Omental fat pad (tissue), 4 donors: Measurements from ENCODE around the gene PTPRG. TPM values are rescaled to one million over a fixed set of nuclear protein-coding genes. Genes with fewer than 3 reads are reported as not detected.

Experiments
- ATAC-seq: fragments of 150-250 bp; one replicate; pipeline ENCODE4 v1.9.1; 2016; ENCODE audit warnings: mild to moderate bottlenecking, moderate library complexity; ENCODE audit not compliant: low FRiP score
- DNase-seq: peaks from one replicate; pipeline ENCODE4 v3.0.0-alpha.2; 2019; ENCODE audit warnings: low spot score
- CTCF ChIP-seq, 3 donors: fragments of 450-650 bp; IDR thresholded peaks; one replicate each; pipeline ENCODE4 v1.5.1; 2016 to 2017; ENCODE audit warnings: antibody characterized with exemption in 3 of 3, mild to moderate bottlenecking in 3 of 3, moderate library complexity in 2 of 3
- total RNA-seq, 4 donors: library from RNA; depleted of rRNA; stranded (reverse); fragments of >200 nt; gene quantifications; one replicate each; pipeline ENCODE4 v1.1.0, GENCODE V29; 2016

The PTPRG gene
- total RNA-seq, 4 donors from 2014 or later: 90.0 to 172 (median 104) TPM

GRCh38 chr3:61668317-61668864, 107.0 kb downstream of the PTPRG start:
- TF ChIP-seq CTCF (IDR thresholded peaks at IDR 0.05): no peak
- no peak for ATAC-seq
- DNase-seq: no peak

- no peak for DNase-seq
- TF ChIP-seq CTCF (IDR thresholded peaks at IDR 0.05): no peak
- ATAC-seq: no peak
Measured at GRCh38 chr3:61669203-61669602, 107.8 kb downstream of the PTPRG start.

- no peak for ATAC-seq
- no peak for DNase-seq
- TF ChIP-seq CTCF (IDR thresholded peaks at IDR 0.05): no peak
Measured at GRCh38 chr3:61669668-61670299, 108.4 kb downstream of the PTPRG start.

- DNase-seq (no peak), ATAC-seq (no peak)
Measured at GRCh38 chr3:61673651-61674050, 112.3 kb downstream of the PTPRG start.

GRCh38 chr3:61674596-61674995, 113.2 kb downstream of the PTPRG start:
- ATAC-seq (no peak), DNase-seq (no peak)
- TF ChIP-seq CTCF (IDR thresholded peaks at IDR 0.05): no peak

More at GRCh38 chr3:61673651-61674050, 112.3 kb downstream of the PTPRG start:
- TF ChIP-seq CTCF (IDR thresholded peaks at IDR 0.05): no peak

- TF ChIP-seq CTCF (IDR thresholded peaks at IDR 0.05): no peak
- no peak for DNase-seq
- no peak for ATAC-seq
Measured at GRCh38 chr3:61679026-61679425, 117.7 kb downstream of the PTPRG start.

GRCh38 chr3:61680617-61681016, 119.2 kb downstream of the PTPRG start:
- ATAC-seq (no peak), DNase-seq (no peak)
- TF ChIP-seq CTCF (IDR thresholded peaks at IDR 0.05): no peak
